Activated T-helper 1 cell treated with anti-CD3 and anti-CD28 coated beads, Interleukin-12 subunit alpha, Interleukin-12 subunit beta, Interleukin-2, Interleukin-4 antibody, amounts not matched to agents 30 ng/mL and 10 ng/mL and 1 ng/mL, durations not matched to agents 14 hours and 24 hours and 36 hours (primary cell): ENCODE data around the gene MED13L. TPM values are rescaled to one million over a fixed set of nuclear protein-coding genes. Genes with fewer than 3 reads are reported as not detected.

ENCODE experiments used
- DNase-seq: peaks from one replicate; pipeline ENCODE4 v3.0.0; 2021; ENCODE audit warnings: low spot score
- H3K27ac Mint-ChIP-seq: one replicate; pipeline ENCODE4 v1.8.0; 2021; ENCODE audit warnings: mild to moderate bottlenecking, mixed read lengths
- H3K27me3 Mint-ChIP-seq: one replicate; pipeline ENCODE4 v1.8.0; 2022; ENCODE audit warnings: mild to moderate bottlenecking, moderate library complexity, mixed read lengths; ENCODE audit not compliant: insufficient read depth
- H3K36me3 Mint-ChIP-seq: one replicate; pipeline ENCODE4 v1.8.0; 2021; ENCODE audit warnings: low read depth, mixed read lengths
- H3K4me1 Mint-ChIP-seq: one replicate; pipeline ENCODE4 v1.8.0; 2021; ENCODE audit warnings: low read depth, mixed read lengths
- H3K4me3 Mint-ChIP-seq: one replicate; pipeline ENCODE4 v1.8.0; 2021; ENCODE audit warnings: mild to moderate bottlenecking, moderate library complexity, mixed read lengths
- H3K9me3 Mint-ChIP-seq: one replicate; pipeline ENCODE4 v1.8.0; 2021; ENCODE audit warnings: mixed read lengths
- intact Hi-C: fragments of 100-400 bp; cut with micrococcal nuclease; formaldehyde crosslinking; loops from one replicate; pipeline ENCODE4 v1.15.1; 2024
- total RNA-seq: library from RNA; stranded (reverse); gene quantifications from 2 replicates; pipeline ENCODE4 v1.2.3, GENCODE V29; 2022

MED13L gene
- total RNA-seq, 1 donor from 2014 or later = 66.1 TPM

GRCh38 chr12:116265351-116266147 is 11.9 kb downstream of the MED13L start:
- Mint-ChIP-seq H3K9me3 (no peaks in the 10 kb centered on the region), H3K27me3 (peaks cover 3% of the 10 kb centered on the region), H3K4me1 (peaks cover 29% of the 10 kb centered on the region)

DNA sequence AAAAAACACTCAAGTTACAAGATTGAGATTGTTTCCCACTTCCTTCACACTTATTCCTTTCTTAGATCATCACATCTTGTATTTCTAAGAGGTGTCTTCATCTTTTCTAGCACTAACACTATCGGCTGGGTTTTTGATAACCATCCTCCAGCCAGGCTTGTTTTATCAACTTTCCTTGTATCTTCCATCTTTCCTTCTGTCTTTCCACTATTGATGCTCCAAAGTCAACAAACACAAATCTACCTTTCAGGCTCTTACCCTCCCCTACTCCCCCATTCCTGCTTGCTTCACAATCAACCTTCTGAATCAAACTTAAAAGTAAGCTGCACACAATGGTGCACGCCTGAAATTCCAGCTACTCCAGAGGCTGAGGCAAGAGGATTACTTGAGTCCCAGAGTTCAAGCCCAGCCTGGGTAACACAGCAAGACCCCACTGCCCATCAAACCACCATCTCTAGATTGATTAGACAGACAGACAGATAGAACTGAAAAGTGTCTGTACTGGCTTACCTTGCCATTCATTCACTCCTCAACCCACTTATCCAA is 12.9 kb downstream of the MED13L start:
- intact Hi-C loops = loop anchor here (5.0 kb wide), 1 partner anchor 658 kb away; no protein-coding TSS in a partner anchor
- Mint-ChIP-seq H3K27me3 (peaks cover 3% of the 10 kb centered on the region), H3K9me3 (no peaks in the 10 kb centered on the region), H3K36me3 (peaks cover 1% of the 10 kb centered on the region), H3K27ac (no peak overlapping the region), H3K4me1 (peaks cover 38% of the 10 kb centered on the region), H3K4me3 (no peak overlapping the region)
- DNase-seq = no peak

More at GRCh38 chr12:116265351-116266147, 11.9 kb downstream of the MED13L start:
- no peak for DNase-seq
- Mint-ChIP-seq H3K36me3 (peaks cover 1% of the 10 kb centered on the region), H3K27ac (no peak overlapping the region), H3K4me3 (no peak overlapping the region)
- intact Hi-C loops = no loop called here

GRCh38 chr12:116263844-116264243 is 13.6 kb downstream of the MED13L start:
- Mint-ChIP-seq H3K4me3 (no peak overlapping the region), H3K4me1 (peaks cover 38% of the 10 kb centered on the region), H3K9me3 (no peaks in the 10 kb centered on the region), H3K27me3 (peaks cover 3% of the 10 kb centered on the region), H3K36me3 (no peaks in the 10 kb centered on the region), H3K27ac (no peak overlapping the region)
- intact Hi-C loops = loop anchor here (5.0 kb wide), 1 partner anchor 658 kb away; no protein-coding TSS in a partner anchor
- DNase-seq = no peak

GRCh38 chr12:116263431-116263830 is 14.1 kb downstream of the MED13L start:
- Mint-ChIP-seq H3K9me3 (no peaks in the 10 kb centered on the region), H3K27me3 (peaks cover 3% of the 10 kb centered on the region), H3K36me3 (no peaks in the 10 kb centered on the region), H3K4me1 (peaks cover 38% of the 10 kb centered on the region), H3K27ac (no peak overlapping the region), H3K4me3 (no peak overlapping the region)
- no peak for DNase-seq
- intact Hi-C loops = loop anchor here (5.0 kb wide), 1 partner anchor 659 kb away; no protein-coding TSS in a partner anchor

DNA sequence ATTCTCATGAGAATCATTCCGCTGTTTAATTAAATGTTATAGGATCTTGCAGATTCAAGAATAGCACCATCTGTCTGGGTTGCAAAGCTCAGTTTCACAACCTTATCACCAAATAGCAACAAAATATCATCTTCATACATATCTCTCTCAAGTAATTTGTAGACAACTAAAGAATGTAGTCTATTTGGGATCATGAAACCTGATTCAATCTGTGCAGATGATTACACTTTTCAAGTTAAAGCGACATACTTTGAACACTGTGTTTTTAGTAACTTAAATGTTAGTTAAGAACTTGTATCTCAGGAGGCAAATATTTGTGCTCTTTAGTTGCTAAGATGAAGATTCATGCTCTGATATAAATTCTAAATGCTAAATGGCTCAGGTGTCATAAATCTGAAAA is 14.8 kb downstream of the MED13L start:
- Mint-ChIP-seq H3K9me3 (no peaks in the 10 kb centered on the region), H3K36me3 (no peaks in the 10 kb centered on the region)

GRCh38 chr12:116261525-116262100 is 15.9 kb downstream of the MED13L start:
- no peak overlapping the region for H3K4me3 Mint-ChIP-seq
- no peak overlapping the region for H3K27ac Mint-ChIP-seq
- H3K4me1 Mint-ChIP-seq = peaks cover 45% of the 10 kb centered on the region
- intact Hi-C loops = loop anchor here (5.0 kb wide), 1 partner anchor 661 kb away; no protein-coding TSS in a partner anchor
- no peaks in the 10 kb centered on the region for H3K36me3 Mint-ChIP-seq
- H3K27me3 Mint-ChIP-seq = peaks cover 3% of the 10 kb centered on the region
- no peaks in the 10 kb centered on the region for H3K9me3 Mint-ChIP-seq
- no peak for DNase-seq

More for the DNA sequence above, 14.8 kb downstream of the MED13L start:
- H3K27ac Mint-ChIP-seq = no peak overlapping the region
- no peak overlapping the region for H3K4me3 Mint-ChIP-seq
- intact Hi-C loops = loop anchor here (5.0 kb wide), 1 partner anchor 660 kb away; no protein-coding TSS in a partner anchor
- peaks cover 38% of the 10 kb centered on the region for H3K4me1 Mint-ChIP-seq
- peaks cover 3% of the 10 kb centered on the region for H3K27me3 Mint-ChIP-seq
- DNase-seq = no peak

DNA sequence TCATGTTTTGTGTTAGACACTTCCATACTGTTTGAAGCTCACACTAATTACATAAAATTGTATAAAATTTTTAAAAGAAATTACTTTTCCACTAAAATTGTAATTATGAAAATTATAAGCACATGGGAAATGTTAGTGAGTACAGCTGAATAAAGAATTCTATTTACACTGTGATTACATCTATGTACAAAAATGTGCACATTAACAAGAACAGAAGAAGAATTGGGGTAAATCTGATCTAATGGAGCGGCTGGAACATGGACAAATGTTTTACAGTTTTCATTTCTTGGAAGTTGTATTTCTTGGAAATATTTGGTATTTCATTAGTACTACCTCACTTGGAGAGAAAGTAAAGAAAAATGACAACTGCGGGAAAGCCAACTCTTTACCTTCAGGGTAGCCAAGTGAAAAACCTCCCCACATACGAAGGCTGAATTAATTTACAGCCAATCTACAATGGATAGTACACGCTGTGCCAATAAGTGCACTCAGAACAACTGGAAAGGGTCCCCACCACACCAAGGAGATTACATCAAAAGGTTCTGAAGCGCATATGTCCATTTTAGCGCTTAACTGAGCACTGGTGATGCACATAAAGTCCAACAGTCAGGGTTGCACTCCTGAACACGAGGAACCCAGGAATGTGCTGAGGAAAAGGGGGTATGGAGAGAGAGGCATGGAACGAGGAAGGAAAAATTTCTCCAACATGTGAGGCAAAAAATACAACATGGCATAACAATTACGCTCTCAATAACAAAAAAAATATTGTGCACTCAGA is 17.5 kb downstream of the MED13L start:
- peaks cover 45% of the 10 kb centered on the region for H3K4me1 Mint-ChIP-seq
- H3K9me3 Mint-ChIP-seq = no peaks in the 10 kb centered on the region
- no peak overlapping the region for H3K27ac Mint-ChIP-seq
- no peak overlapping the region for H3K4me3 Mint-ChIP-seq
- H3K27me3 Mint-ChIP-seq = peaks cover 1% of the 10 kb centered on the region
- DNase-seq = no peak
- no peaks in the 10 kb centered on the region for H3K36me3 Mint-ChIP-seq
- intact Hi-C loops = loop anchor here (5.0 kb wide), 1 partner anchor 662 kb away; no protein-coding TSS in a partner anchor

DNA sequence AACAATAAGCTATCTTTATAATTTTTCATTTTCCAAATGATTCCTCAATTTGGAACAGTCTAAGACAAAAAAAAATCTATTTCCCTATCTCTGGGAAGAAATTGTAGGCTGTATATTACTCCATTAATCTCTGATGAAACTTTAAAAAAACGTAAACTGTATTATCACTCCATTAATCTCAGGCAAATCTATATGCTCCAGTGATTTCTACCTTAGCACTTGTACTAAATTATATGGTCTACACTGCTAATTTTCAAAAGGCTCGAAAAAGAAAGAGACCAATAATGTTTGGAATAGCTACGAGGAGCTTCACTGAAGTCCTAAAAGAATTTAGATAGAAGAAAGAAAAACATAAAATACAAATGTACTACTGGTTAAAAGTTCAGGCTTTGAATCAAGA is 19.7 kb downstream of the MED13L start:
- no peaks in the 10 kb centered on the region for H3K9me3 Mint-ChIP-seq
- no peaks in the 10 kb centered on the region for H3K36me3 Mint-ChIP-seq
- intact Hi-C loops = no loop called here
- H3K27me3 Mint-ChIP-seq = no peaks in the 10 kb centered on the region
- H3K4me3 Mint-ChIP-seq = no peak overlapping the region
- H3K27ac Mint-ChIP-seq = no peak overlapping the region
- no peak for DNase-seq
- peaks cover 34% of the 10 kb centered on the region for H3K4me1 Mint-ChIP-seq

DNA sequence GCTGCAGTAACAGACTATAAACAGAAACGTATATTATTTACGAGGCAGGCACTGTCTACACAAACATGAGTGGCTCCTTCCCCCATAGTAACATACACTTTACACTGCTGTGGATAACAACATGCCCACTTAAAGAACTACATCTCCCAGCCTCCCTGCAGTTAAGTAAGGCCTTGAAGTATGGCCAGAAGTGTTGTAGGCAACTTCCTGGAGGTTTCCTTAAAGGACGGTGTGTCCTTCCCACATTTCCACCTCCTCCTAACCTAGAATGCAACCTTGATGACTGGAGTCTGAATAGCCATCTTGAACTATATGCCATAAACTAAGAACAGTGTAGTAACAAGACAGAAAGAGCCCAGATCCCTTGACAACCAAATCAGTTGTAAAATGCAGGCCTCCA is 20.3 kb downstream of the MED13L start:
- no peak overlapping the region for H3K27ac Mint-ChIP-seq
- H3K36me3 Mint-ChIP-seq = peaks cover 2% of the 10 kb centered on the region
- H3K9me3 Mint-ChIP-seq = peaks cover 5% of the 10 kb centered on the region
- no peak for DNase-seq
- intact Hi-C loops = no loop called here
- no peak overlapping the region for H3K4me3 Mint-ChIP-seq
- H3K27me3 Mint-ChIP-seq = no peaks in the 10 kb centered on the region
- H3K4me1 Mint-ChIP-seq = peaks cover 34% of the 10 kb centered on the region

DNA sequence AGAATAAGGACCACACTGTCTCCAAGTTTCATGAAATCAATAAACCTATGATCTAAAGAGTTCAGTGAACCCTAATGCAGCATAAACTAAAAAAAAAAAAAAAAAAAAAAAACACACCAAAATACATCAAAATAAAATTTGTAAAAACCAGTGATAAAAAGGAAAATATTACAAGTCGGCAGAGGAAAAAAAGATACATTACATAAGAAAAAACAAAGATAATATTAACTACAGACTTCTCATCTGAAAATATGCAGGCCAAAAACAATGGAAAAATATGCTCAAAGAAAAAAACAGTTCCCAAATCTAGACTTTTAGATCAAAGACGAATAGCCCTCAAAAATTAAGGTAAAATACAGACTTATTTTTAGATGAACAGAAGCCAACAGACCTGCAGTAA is 27.6 kb downstream of the MED13L start:
- Mint-ChIP-seq H3K27ac (no peak overlapping the region), H3K4me3 (no peak overlapping the region), H3K4me1 (peaks cover 47% of the 10 kb centered on the region), H3K27me3 (no peaks in the 10 kb centered on the region), H3K36me3 (peaks cover 11% of the 10 kb centered on the region), H3K9me3 (peaks cover 22% of the 10 kb centered on the region)
- intact Hi-C loops = no loop called here
- no peak for DNase-seq

DNA sequence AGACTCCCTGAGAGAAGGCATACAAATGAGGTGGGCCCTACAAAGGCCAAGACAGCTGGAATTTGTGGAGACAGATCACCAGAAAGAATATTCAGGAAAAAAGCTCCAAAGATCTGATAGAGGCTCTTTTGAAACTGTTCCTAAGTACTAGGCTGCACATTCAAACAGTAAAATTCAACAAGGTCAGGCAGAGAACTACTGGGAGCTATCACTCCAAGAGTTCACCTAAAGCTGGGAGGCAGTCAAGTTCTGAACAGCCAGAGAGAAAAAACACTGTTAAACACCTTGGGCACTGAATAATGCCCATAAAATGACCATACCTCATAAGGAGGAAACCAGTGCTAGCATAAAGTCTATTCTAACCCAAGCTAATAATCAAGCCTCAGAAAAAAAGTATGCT is 28.6 kb downstream of the MED13L start:
- Mint-ChIP-seq H3K4me1 (peaks cover 58% of the 10 kb centered on the region), H3K36me3 (peaks cover 11% of the 10 kb centered on the region), H3K9me3 (peaks cover 22% of the 10 kb centered on the region), H3K27me3 (no peaks in the 10 kb centered on the region), H3K4me3 (no peak overlapping the region), H3K27ac (no peak overlapping the region)
- intact Hi-C loops = no loop called here
- no peak for DNase-seq

- Mint-ChIP-seq H3K27me3 (no peaks in the 10 kb centered on the region), H3K4me1 (peaks cover 62% of the 10 kb centered on the region), H3K4me3 (no peak overlapping the region)
These were observed 29.1 kb downstream of the MED13L start for GRCh38 chr12:116248433-116248832.

More at GRCh38 chr12:116248433-116248832, 29.1 kb downstream of the MED13L start:
- Mint-ChIP-seq H3K9me3 (peaks cover 22% of the 10 kb centered on the region), H3K36me3 (peaks cover 11% of the 10 kb centered on the region), H3K27ac (no peak overlapping the region)
- intact Hi-C loops = no loop called here
- no peak for DNase-seq
